ENCODE results near the gene FABP1.

Gene FABP1

GRCh38 chr2:88137833-88138232, 10.0 kb upstream of the FABP1 start:
- DNase-seq (ENCODE audit: low spot score) = no peak

GRCh38 chr2:88136817-88137216, 9.0 kb upstream of the FABP1 start:
- DNase-seq (ENCODE audit: low spot score) = no peak

- DNase-seq (ENCODE audit: low spot score) = no peak
Observed at GRCh38 chr2:88133875-88134274, 6.0 kb upstream of the FABP1 start.

DNA sequence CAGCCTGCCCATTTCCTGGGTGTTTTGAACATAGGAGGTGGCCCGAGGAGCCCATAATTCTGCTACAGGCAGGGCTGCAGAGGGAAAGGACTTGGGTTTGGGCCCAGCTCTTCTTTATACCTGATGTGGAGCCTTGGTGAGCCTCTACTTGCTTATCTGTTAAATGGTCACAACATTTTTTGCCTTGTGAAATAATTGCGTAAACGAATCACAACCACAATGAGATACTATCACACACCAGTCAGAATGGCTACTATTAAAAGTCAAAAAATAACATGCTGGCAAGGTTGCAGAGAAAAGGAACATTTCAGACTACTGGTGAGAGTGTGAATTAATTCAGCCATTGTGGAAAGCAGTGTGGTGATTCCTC, 4.1 kb upstream of the FABP1 start:
- no peak for DNase-seq (ENCODE audit: low spot score)

DNA sequence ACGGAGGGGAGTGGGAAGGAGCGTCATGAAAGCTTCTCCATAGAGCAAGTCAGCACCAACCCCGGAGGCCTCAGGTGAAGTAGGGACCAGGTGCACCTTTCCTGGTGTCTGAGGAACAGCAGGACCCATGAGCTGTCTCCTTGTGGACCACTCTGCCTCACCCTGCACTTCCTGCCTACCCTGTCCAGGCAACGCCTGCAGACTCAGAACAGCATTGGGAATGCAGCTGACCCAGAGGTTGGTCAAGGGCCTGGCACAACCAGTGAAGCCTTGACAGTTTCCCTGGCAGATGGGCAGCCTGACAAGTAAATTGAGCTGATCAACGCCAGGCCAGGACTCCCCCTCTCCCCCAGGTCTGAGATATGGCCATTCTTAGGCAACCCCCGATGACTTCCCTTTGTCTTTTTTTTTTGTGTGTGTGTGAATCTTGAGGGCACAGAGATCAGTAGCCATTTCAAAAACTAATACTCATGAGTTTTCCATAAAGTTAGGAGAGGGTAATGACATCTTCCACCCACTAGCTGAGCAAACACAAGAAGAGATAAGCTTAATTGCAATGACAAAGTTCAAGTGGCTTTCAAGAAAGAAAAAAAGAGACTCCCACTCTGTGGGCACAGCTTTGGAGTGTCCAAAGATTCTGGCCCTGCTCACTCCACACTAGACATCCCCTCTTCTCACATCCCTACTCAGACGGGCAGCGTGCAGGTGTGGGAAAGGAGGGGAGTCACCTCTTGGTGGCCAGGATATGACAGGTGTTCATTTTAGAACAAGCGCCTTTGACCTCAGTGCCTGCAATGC, 3.5 kb upstream of the FABP1 start:
- no peak for DNase-seq (ENCODE audit: low spot score)

DNA sequence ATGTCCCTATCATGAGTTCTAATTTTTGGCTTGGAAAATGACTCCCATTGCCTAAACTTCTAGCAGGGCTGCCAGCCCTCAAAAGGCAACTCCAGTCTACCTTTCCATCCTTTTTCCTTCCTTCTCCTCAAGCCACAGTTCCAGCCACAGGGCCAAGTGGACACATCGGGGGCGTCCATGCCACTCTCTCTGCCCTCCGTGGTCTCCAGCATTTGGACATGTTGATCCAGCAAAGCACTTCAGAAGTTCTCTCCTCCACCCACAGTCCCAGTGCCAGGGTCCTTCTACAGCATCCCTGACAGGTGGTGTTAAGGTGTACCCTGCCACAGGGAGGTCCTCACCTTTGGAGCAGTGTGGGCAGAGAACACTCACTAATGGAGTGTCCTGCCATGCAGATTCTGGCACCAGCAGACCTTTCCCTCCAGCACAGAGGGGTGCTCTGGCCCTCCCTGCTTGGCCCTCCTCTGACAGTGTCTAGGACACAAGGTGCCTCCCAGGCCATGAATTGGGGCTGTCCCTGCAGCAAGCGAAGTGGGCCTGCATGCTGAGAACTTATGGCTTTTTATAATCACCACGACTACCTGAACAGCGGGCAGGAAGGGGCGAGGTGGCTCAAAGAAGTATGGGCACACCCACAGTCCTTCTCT, 1.6 kb upstream of the FABP1 start:
- no peak for DNase-seq (ENCODE audit: low spot score)

DNA sequence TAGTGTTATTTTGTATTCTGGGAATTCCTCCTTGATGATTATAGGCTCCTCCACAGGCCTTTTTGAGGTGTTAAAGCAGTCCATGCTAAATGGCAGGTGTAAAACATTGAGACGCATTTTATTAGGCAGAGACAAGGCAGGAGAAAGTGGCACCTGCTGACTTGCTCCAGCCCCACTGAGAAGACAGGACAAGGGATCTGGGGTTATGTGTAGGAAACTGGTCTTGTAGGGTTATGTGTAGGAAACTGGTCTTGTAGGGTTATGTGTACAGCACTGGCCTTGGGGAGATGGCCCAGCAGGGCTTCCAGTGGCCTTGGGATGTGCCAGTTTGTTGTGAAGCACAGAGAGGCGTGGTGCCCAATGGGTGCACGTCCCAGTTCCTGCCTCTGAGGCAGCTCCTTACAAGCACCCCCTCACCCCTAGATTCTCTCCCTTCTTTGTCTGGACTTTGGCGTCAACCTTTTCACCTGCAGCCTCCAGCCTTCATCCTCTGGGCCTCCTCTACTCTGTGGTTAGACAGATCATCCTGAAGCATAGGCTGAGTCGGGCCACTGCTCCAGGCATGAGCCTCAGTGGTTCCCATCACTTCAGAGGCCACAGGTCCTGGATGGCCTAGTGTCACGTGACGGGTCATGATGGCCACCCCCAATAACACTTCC, 921 bp upstream of the FABP1 start:
- no peak for DNase-seq (ENCODE audit: low spot score)

DNA sequence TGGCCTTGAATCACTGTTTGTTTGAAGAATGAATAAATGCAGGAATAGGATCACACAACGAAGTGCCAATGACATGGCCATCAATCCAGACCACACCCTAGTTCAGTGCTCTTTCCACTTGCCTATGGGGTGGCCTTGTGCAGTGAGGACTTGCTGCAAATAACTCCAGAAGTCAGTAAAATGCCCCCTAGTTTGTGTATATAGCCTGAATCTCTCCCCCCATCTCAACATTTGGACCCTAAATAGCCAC, 299 bp downstream of the FABP1 start:
- DNase-seq (ENCODE audit: low spot score) = no peak

DNA sequence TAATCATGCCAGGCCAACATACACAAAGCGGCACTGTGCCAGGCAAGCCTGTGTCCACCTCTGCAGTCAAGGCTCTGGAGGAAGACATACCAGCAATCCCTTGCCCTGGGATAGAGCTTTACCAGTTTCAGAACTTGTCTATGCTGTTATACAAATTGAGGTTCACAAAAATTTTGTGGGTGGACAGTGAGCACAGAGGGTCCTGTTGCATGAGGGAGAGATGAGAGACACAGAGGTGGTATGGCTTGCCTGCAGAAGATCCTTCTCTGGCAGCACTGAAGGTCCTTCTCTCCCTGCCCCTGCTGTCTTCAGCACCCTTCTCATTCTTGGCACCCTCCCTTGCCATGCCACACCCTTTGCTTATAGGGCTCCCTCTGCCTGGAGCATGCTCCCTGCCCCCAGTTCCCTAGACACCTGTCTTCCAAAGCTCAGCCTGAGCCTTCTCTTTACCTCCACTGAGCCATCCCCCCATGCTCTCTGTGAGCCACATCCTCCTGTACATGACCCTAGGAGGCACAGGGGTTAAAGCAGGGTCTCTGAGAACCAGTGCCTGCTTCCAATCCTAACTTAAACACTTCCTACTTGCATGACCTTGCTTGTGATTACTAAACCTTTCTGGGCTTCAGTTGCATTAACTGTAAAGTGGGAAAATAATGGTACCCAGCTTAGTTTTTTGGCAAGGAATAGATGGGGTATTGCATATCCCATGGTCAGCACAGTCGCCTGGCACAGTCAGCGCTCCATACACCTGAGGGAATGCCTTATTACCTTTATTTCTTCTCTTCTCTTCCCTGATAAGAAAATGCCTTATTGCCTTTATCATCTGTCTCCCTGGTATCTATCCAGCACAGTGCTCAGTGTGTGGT, 857 bp downstream of the FABP1 start:
- no peak for DNase-seq (ENCODE audit: low spot score)

DNA sequence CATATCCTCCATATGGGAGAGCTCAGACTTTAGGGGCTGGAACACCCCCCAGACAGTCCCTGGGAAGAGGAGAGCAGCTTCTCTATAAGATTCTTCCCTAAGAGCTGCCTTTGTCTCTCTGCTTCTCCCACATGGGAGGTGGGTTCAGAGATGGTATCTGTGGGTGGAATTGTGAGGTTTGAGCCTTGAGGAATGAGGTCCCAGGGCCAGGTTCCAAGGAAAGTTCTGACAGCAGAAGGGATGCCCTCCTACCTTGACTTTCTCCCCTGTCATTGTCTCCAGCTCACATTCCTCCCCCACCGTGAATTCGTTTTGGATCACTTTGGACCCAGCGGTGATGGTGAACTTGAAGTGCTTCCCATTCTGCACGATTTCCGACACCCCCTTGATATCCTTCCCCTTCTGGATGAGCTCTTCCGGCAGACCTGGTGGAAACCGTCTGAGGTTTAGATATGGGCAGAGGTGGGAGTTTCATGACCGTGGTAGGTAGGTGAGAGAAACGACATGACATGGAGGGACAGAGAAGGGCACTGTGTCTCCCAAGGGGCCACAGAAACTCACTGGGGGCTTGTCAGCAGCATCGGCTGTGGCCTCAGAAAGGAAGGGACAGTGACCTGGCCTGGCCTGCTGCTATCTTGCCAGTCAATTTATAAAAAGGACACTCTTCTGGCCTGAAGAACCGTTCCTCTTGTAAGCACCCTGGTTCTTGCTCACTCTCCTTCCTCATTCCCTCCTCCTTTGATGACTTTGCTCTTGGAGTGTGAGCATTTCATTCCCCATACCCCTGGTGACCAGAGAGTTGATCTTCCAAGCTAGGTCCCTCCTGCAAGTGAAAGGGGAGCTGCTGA, 1.7 kb downstream of the FABP1 start:
- no peak for DNase-seq (ENCODE audit: low spot score)

DNA sequence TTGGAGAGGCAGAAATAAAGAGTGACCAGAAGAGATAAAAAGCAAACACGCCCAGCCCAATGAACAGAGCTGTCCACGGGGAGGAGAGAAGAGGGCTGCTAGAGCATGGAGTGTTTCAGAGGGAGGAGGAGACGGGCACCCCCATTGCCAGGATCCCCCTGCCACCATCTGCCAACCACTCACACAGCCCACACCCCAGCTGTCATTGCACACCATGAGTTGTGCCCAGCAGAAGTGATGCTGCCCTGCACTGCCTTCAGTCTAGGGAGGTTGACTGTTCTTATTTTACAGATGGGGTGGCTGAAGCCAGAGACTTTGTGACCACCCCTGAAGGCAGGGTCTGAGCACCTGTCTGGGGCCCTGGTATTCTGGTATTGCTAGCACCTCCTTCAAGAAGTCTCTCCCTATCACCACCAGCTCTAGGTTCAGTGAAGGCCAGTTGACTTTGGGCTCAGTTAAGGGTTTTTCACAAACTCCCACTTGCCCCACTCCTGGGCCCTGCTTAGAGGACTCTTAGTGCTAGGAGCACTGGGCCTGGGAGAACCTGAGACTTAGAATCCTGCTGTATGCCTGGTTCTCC, 2.4 kb downstream of the FABP1 start:
- no peak for DNase-seq (ENCODE audit: low spot score)

DNA sequence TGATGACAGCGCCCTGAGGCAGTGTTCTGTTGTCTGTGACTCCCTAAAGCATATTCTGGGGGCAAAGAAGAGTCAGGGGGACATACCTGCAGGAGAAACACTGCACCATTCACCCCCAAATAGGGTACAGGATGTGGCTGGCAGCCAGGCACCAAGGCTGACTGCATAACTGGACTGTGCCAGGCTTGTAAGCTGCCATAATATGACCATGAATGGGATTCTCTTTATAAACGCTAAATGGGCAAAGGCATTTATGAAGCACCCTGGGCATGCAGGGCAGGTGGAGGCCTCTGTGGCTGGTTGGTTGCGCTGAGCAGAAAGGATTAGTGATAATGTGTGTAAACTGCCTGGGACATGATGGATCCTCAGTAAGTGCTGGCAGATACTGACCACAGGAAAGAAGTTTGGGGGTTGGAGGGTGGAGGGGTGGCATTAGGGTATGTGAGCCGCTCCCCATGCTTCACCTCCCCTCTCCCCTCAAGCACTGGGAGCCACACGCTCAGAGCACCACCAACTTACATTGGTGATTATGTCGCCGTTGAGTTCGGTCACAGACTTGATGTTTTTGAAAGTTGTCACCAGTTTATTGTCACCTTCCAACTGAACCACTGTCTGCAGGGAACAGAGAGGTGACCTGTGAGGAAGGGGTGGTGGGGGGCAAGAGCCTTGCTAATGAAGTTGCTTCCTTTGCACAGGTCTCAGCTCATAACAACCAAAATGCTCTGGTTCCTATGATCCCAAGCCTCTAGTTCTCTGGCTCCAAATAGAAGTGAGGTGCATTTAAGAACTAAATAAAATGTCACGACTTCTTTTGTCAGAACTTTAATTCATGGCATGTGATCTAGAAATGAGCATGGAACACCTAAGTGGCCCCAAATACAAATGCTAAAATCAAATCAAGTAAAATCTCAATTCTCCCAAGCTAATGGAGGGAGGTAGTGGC, 3.6 kb downstream of the FABP1 start:
- no peak for DNase-seq (ENCODE audit: low spot score)

DNA sequence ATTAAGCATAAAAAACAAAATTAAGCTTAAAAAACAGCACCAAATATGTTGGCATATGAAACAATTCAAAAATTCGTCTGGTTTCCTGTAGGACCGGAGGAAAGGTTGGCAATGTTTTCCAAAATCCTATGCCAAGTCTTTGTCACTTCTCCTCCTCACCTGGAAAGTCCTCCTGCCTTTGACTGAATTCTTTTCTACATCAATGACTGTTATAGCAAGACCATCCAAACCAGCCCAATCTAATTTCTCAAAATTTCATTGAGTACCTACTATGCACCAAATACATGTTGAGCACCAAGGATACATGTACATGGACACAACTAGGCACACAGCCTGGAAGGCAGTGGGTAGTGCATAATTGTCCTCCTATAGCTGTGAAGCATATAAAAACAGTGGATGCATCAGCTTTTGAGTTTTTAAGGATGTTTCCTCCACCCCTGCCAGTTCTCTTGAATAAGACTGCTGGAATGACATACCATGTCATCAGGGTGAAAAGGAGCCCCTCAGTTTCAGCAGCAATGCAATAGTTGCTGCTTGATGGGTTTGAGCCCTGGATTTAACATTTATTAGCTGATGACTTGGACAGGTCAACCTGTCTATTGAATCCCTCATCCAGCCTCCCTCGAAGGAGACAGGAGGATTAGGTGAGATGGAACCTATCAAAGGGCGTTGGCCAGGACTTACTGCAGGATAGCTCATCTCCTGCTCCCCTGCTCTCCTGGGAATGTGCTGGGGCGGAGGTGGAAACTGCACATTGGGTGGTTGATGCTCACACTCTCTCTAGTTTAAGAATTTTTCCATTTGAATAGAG, 4.5 kb downstream of the FABP1 start:
- no peak for DNase-seq (ENCODE audit: low spot score)

- DNase-seq (ENCODE audit: low spot score) = no peak
Observed at GRCh38 chr2:88122141-88122884, 5.5 kb downstream of the FABP1 start.

DNA sequence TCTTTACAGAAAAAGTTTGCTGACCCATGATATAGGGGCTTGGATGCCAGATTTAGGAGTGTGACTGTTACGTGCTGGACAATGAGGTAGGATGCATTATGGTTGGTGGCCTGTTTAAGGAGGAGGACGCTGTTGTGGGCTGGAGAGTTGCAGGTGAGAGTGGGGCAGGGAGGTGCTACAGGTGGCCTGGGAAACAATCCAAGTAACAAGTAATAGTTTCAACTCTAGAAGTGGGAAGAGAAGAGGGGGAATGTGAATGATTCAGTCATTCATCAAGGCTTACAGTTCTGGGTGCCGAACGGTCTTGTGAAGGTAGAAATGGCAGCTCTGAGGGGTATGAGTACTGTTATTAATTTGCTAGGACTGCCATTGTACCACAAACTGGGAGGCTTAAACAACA, 6.2 kb downstream of the FABP1 start:
- no peak for DNase-seq (ENCODE audit: low spot score)

GRCh38 chr2:88117973-88118372, 9.9 kb downstream of the FABP1 start:
- DNase-seq (ENCODE audit: low spot score) = no peak

DNA sequence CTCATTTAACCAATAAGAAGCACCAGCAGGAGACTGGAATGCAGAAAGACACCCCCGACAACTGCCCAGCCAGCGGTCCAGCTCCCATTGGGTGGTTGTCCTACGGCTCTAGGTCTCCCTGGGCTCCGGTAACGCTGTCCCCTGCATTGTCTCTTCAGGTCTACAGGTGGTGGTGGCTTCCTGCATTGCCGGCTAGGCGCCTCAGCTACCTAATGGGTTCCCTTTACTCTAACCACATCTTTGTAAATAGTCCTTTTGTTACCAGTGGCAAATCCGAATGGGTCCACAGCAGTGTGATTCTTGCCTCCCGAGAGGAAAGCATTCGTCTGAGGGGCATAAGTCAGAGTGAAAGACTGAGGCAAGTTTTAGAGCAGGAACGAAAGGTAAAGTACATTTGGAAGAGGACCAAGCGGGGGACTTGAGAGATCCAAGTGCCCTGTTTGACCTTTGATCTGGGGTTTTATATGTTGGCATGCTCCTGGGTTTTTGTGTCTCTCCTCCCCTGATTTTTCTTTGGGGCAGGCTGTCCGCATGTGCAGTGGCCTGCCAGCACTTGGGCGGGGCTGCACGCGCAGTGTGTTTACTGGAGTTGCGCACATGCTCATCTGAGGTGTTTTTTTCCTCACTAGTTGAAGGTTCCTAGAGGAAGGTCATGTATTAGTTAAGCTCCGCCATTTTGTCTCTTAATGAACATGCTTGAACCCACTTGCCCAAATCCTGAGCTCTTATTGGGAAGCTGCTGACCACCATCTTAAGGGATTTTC, 11.0 kb downstream of the FABP1 start:
- DNase-seq (ENCODE audit: low spot score) = no peak

Measured in CD4-positive, alpha-beta T cell treated with Interleukin-2 at 100 ng/mL for 4 hours (primary cell).